ENCODE data around the gene DMRTC2.

DMRTC2 gene

GRCh38 chr19:41844601-41845000, 241 bp upstream of the DMRTC2 start, which contains the start of gene LYPD4:
LYPD4 (minus strand) TSS chr19:41844683; CDS start chr19:41839285, 5,398 bp downstream.
- Histone ChIP-seq H2AFZ (ENCODE audit: low read length) (no peak within 1 kb of the TSS), H4K91ac (ENCODE audit: low read depth, low read length, poor library complexity) (no peak within 1 kb of the TSS), H3K9ac (ENCODE audit: low read depth, low read length, poor library complexity) (no peak within 1 kb of the TSS), H3K4ac (ENCODE audit: low read length) (no peak within 1 kb of the TSS), H3K18ac (ENCODE audit: low read length) (no peak within 1 kb of the TSS), H3K4me3 (ENCODE audit: low read length in 2 of 2) (no peak within 1 kb of the TSS), H2BK12ac (ENCODE audit: low read length) (no peak within 1 kb of the TSS), H3K9me3 (replicated peaks in 1 of 2; ENCODE audit: control insufficient read depth in 2 of 2, insufficient read depth in 1 of 2, low read depth in 1 of 2, low read length in 2 of 2) (no peaks in the 10 kb centered on the region), H4K8ac (ENCODE audit: low read depth, low read length) (no peak within 1 kb of the TSS), H3K27ac (replicated peaks; ENCODE audit: low read length) (no peak within 1 kb of the TSS), H3K4me2 (ENCODE audit: insufficient read depth, low read length, poor library complexity, severe bottlenecking) (no peak within 1 kb of the TSS), H3K79me1 (ENCODE audit: low read depth, low read length) (no peaks in the 10 kb centered on the region), H3K36me3 (replicated peaks in 1 of 2; ENCODE audit: control insufficient read depth in 2 of 2, insufficient read depth in 2 of 2, low read length in 2 of 2) (no peaks in the 10 kb centered on the region), H3K14ac (ENCODE audit: low read length) (no peak within 1 kb of the TSS), H2AK5ac (ENCODE audit: low read depth, low read length) (no peak within 1 kb of the TSS), H2BK120ac (ENCODE audit: low read depth, low read length) (no peak within 1 kb of the TSS), H3K23ac (ENCODE audit: low read depth, low read length, poor library complexity) (no peak within 1 kb of the TSS), H3K27me3 (ENCODE audit: control insufficient read depth in 3 of 3, insufficient read depth in 3 of 3, low read depth in 1 of 3, low read length in 3 of 3) (peaks cover 0 to 19% (median 0%) of the 10 kb centered on the region in 3 experiments), H3K4me1 (ENCODE audit: control insufficient read depth in 2 of 2, insufficient read depth in 1 of 2, low read depth in 1 of 2, low read length in 2 of 2) (no peaks in the 10 kb centered on the region), H2BK5ac (ENCODE audit: low read length) (no peak within 1 kb of the TSS), H2BK15ac (ENCODE audit: low read length) (no peak within 1 kb of the TSS)
- WGBS, 2 donors (ENCODE audit: extremely low coverage in 2 of 2, insufficient read length in 2 of 2, insufficient replicate concordance in 1 of 2), result no CpG with 5 or more reads among the region's 30 CpGs
- no peak for DNase-seq (ENCODE audit: low spot score)

GRCh38 chr19:41845051-41845590, 279 bp downstream of the DMRTC2 start:
- Histone ChIP-seq H3K27ac (replicated peaks; ENCODE audit: low read length) (no peak overlapping the region), H2BK5ac (ENCODE audit: low read length) (no peak overlapping the region), H2AK5ac (ENCODE audit: low read depth, low read length) (no peak overlapping the region), H3K23ac (ENCODE audit: low read depth, low read length, poor library complexity) (no peak overlapping the region), H3K36me3 (replicated peaks in 1 of 2; ENCODE audit: control insufficient read depth in 2 of 2, insufficient read depth in 2 of 2, low read length in 2 of 2) (no peaks in the 10 kb centered on the region), H3K9ac (ENCODE audit: low read depth, low read length, poor library complexity) (no peak overlapping the region), H3K9me3 (replicated peaks in 1 of 2; ENCODE audit: control insufficient read depth in 2 of 2, insufficient read depth in 1 of 2, low read depth in 1 of 2, low read length in 2 of 2) (no peaks in the 10 kb centered on the region), H2BK12ac (ENCODE audit: low read length) (no peak overlapping the region), H3K79me1 (ENCODE audit: low read depth, low read length) (no peaks in the 10 kb centered on the region), H3K4me3 (ENCODE audit: low read length in 2 of 2) (no peak overlapping the region), H3K27me3 (ENCODE audit: control insufficient read depth in 3 of 3, insufficient read depth in 3 of 3, low read depth in 1 of 3, low read length in 3 of 3) (peaks cover 0 to 22% (median 0%) of the 10 kb centered on the region in 3 experiments), H2BK120ac (ENCODE audit: low read depth, low read length) (no peak overlapping the region), H3K4me1 (ENCODE audit: control insufficient read depth in 2 of 2, insufficient read depth in 1 of 2, low read depth in 1 of 2, low read length in 2 of 2) (no peaks in the 10 kb centered on the region), H3K18ac (ENCODE audit: low read length) (no peak overlapping the region), H4K91ac (ENCODE audit: low read depth, low read length, poor library complexity) (no peak overlapping the region), H2AFZ (ENCODE audit: low read length) (no peak overlapping the region), H2BK15ac (ENCODE audit: low read length) (no peak overlapping the region), H3K4me2 (ENCODE audit: insufficient read depth, low read length, poor library complexity, severe bottlenecking) (no peak overlapping the region), H3K14ac (ENCODE audit: low read length) (no peak overlapping the region), H3K4ac (ENCODE audit: low read length) (no peak overlapping the region), H4K8ac (ENCODE audit: low read depth, low read length) (no peak overlapping the region)
- WGBS, 2 donors (ENCODE audit: extremely low coverage in 2 of 2, insufficient read length in 2 of 2, insufficient replicate concordance in 1 of 2), result no CpG with 5 or more reads among the region's 23 CpGs
- no peak for DNase-seq (ENCODE audit: low spot score)

GRCh38 chr19:41847351-41848105, 2.7 kb downstream of the DMRTC2 start:
- Histone ChIP-seq H3K9ac (ENCODE audit: low read depth, low read length, poor library complexity) (no peak overlapping the region), H3K4ac (ENCODE audit: low read length) (no peak overlapping the region), H3K79me1 (ENCODE audit: low read depth, low read length) (no peaks in the 10 kb centered on the region), H2BK120ac (ENCODE audit: low read depth, low read length) (no peak overlapping the region), H3K27ac (replicated peaks; ENCODE audit: low read length) (no peak overlapping the region), H3K14ac (ENCODE audit: low read length) (no peak overlapping the region), H3K9me3 (replicated peaks in 1 of 2; ENCODE audit: control insufficient read depth in 2 of 2, insufficient read depth in 1 of 2, low read depth in 1 of 2, low read length in 2 of 2) (no peaks in the 10 kb centered on the region), H3K18ac (ENCODE audit: low read length) (no peak overlapping the region), H3K36me3 (replicated peaks in 1 of 2; ENCODE audit: control insufficient read depth in 2 of 2, insufficient read depth in 2 of 2, low read length in 2 of 2) (no peaks in the 10 kb centered on the region), H3K27me3 (ENCODE audit: control insufficient read depth in 3 of 3, insufficient read depth in 3 of 3, low read depth in 1 of 3, low read length in 3 of 3) (peaks cover 0 to 45% (median 0%) of the 10 kb centered on the region in 3 experiments), H3K4me3 (ENCODE audit: low read length in 2 of 2) (no peak overlapping the region), H2BK5ac (ENCODE audit: low read length) (no peak overlapping the region), H3K4me2 (ENCODE audit: insufficient read depth, low read length, poor library complexity, severe bottlenecking) (no peak overlapping the region), H2AK5ac (ENCODE audit: low read depth, low read length) (peak overlapping the region; percentile 82), H3K4me1 (ENCODE audit: control insufficient read depth in 2 of 2, insufficient read depth in 1 of 2, low read depth in 1 of 2, low read length in 2 of 2) (no peaks in the 10 kb centered on the region), H3K23ac (ENCODE audit: low read depth, low read length, poor library complexity) (peak overlapping the region; percentile 49), H2BK12ac (ENCODE audit: low read length) (no peak overlapping the region), H4K8ac (ENCODE audit: low read depth, low read length) (no peak overlapping the region), H2BK15ac (ENCODE audit: low read length) (no peak overlapping the region), H2AFZ (ENCODE audit: low read length) (no peak overlapping the region), H4K91ac (ENCODE audit: low read depth, low read length, poor library complexity) (no peak overlapping the region)
- WGBS, 2 donors (ENCODE audit: extremely low coverage in 2 of 2, insufficient read length in 2 of 2, insufficient replicate concordance in 1 of 2), result no CpG with 5 or more reads among the region's 19 CpGs
- DNase-seq (ENCODE audit: low spot score), result no peak

- H3K4ac ChIP-seq (ENCODE audit: low read length), result no peak overlapping the region
- H3K18ac ChIP-seq (ENCODE audit: low read length), result no peak overlapping the region
- H2BK15ac ChIP-seq (ENCODE audit: low read length), result no peak overlapping the region
- peak overlapping the region; percentile 49 for H2AK5ac ChIP-seq (ENCODE audit: low read depth, low read length)
- H3K9ac ChIP-seq (ENCODE audit: low read depth, low read length, poor library complexity), result no peak overlapping the region
- peak overlapping the region; percentile 22 for H3K14ac ChIP-seq (ENCODE audit: low read length)
- H2BK120ac ChIP-seq (ENCODE audit: low read depth, low read length), result peak overlapping the region; percentile 25
- no peak overlapping the region for H2BK12ac ChIP-seq (ENCODE audit: low read length)
- H2BK5ac ChIP-seq (ENCODE audit: low read length), result no peak overlapping the region
- H2AFZ ChIP-seq (ENCODE audit: low read length), result no peak overlapping the region
- H3K36me3 ChIP-seq (replicated peaks in 1 of 2; ENCODE audit: control insufficient read depth in 2 of 2, insufficient read depth in 2 of 2, low read length in 2 of 2), result no peaks in the 10 kb centered on the region
- no peak overlapping the region for H3K27ac ChIP-seq (replicated peaks; ENCODE audit: low read length)
- no peak overlapping the region for H3K4me2 ChIP-seq (ENCODE audit: insufficient read depth, low read length, poor library complexity, severe bottlenecking)
- peak overlapping the region; percentile 58 for H4K91ac ChIP-seq (ENCODE audit: low read depth, low read length, poor library complexity)
- peaks cover 0 to 56% (median 0%) of the 10 kb centered on the region in 3 experiments for H3K27me3 ChIP-seq (ENCODE audit: control insufficient read depth in 3 of 3, insufficient read depth in 3 of 3, low read depth in 1 of 3, low read length in 3 of 3)
- no peaks in the 10 kb centered on the region for H3K79me1 ChIP-seq (ENCODE audit: low read depth, low read length)
- no peak overlapping the region for H4K8ac ChIP-seq (ENCODE audit: low read depth, low read length)
- no peaks in the 10 kb centered on the region for H3K4me1 ChIP-seq (ENCODE audit: control insufficient read depth in 2 of 2, insufficient read depth in 1 of 2, low read depth in 1 of 2, low read length in 2 of 2)
- H3K23ac ChIP-seq (ENCODE audit: low read depth, low read length, poor library complexity), result no peak overlapping the region
- no CpG with 5 or more reads among the region's 6 CpGs for WGBS, 2 donors (ENCODE audit: extremely low coverage in 2 of 2, insufficient read length in 2 of 2, insufficient replicate concordance in 1 of 2)
- no peak for DNase-seq (ENCODE audit: low spot score)
- H3K9me3 ChIP-seq (replicated peaks in 1 of 2; ENCODE audit: control insufficient read depth in 2 of 2, insufficient read depth in 1 of 2, low read depth in 1 of 2, low read length in 2 of 2), result no peaks in the 10 kb centered on the region
- no peak overlapping the region for H3K4me3 ChIP-seq (ENCODE audit: low read length in 2 of 2)
These were observed 3.8 kb downstream of the DMRTC2 start for GRCh38 chr19:41848666-41849065.
